ENCODE data around the gene DAB1.

DNA sequence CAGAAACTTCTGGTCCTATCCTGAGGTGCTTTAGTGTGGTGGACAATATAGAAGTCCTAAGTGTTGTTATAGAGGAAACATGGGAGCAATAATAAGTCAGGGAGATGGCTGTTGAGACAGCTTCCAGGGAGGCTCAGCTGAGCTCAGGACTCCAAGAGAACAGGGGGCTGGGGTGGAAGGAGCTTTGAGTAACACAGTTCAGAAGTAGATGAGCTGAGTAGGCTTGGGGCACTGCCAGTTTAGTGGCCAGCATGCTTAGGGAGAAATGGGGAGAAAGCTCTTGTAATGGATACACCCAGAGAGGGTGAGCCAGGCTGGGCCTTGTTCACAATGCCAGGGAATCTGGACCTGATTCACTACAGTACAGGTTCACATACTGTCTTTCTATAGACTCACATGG lies 201.6 kb downstream of the DAB1 start:
- TF ChIP-seq, protein P1, sequence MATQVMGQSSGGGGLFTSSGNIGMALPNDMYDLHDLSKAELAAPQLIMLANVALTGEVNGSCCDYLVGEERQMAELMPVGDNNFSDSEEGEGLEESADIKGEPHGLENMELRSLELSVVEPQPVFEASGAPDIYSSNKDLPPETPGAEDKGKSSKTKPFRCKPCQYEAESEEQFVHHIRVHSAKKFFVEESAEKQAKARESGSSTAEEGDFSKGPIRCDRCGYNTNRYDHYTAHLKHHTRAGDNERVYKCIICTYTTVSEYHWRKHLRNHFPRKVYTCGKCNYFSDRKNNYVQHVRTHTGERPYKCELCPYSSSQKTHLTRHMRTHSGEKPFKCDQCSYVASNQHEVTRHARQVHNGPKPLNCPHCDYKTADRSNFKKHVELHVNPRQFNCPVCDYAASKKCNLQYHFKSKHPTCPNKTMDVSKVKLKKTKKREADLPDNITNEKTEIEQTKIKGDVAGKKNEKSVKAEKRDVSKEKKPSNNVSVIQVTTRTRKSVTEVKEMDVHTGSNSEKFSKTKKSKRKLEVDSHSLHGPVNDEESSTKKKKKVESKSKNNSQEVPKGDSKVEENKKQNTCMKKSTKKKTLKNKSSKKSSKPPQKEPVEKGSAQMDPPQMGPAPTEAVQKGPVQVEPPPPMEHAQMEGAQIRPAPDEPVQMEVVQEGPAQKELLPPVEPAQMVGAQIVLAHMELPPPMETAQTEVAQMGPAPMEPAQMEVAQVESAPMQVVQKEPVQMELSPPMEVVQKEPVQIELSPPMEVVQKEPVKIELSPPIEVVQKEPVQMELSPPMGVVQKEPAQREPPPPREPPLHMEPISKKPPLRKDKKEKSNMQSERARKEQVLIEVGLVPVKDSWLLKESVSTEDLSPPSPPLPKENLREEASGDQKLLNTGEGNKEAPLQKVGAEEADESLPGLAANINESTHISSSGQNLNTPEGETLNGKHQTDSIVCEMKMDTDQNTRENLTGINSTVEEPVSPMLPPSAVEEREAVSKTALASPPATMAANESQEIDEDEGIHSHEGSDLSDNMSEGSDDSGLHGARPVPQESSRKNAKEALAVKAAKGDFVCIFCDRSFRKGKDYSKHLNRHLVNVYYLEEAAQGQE (IDR thresholded peaks at IDR 0.05; ENCODE audit: low read depth): no peak
- TF ChIP-seq POLR2A (IDR thresholded peaks at IDR 0.05; ENCODE audit: borderline replicate concordance, extremely low read depth, insufficient read depth, insufficient read length) (no peak), YY1 (IDR thresholded peaks at IDR 0.05; ENCODE audit: extremely low read depth, insufficient replicate concordance, low read depth, low read length) (no peak), POLR2AphosphoS5 (IDR thresholded peaks at IDR 0.05; ENCODE audit: low read depth, low read length) (no peak), ATF3 (IDR thresholded peaks at IDR 0.05) (no peak), CEBPB (IDR thresholded peaks at IDR 0.05; ENCODE audit: low read depth) (no peak), TCF7L2 (IDR thresholded peaks at IDR 0.05; ENCODE audit: borderline replicate concordance, extremely low read depth, insufficient read depth, insufficient read length) (no peak), ZFX (IDR thresholded peaks at IDR 0.05) (no peak), CBX3 (IDR thresholded peaks at IDR 0.05; ENCODE audit: low read depth) (no peak), JUND (IDR thresholded peaks at IDR 0.05) (no peak), RAD21 (IDR thresholded peaks at IDR 0.05; ENCODE audit: low read depth) (no peak)
- TF ChIP-seq, protein P2, sequence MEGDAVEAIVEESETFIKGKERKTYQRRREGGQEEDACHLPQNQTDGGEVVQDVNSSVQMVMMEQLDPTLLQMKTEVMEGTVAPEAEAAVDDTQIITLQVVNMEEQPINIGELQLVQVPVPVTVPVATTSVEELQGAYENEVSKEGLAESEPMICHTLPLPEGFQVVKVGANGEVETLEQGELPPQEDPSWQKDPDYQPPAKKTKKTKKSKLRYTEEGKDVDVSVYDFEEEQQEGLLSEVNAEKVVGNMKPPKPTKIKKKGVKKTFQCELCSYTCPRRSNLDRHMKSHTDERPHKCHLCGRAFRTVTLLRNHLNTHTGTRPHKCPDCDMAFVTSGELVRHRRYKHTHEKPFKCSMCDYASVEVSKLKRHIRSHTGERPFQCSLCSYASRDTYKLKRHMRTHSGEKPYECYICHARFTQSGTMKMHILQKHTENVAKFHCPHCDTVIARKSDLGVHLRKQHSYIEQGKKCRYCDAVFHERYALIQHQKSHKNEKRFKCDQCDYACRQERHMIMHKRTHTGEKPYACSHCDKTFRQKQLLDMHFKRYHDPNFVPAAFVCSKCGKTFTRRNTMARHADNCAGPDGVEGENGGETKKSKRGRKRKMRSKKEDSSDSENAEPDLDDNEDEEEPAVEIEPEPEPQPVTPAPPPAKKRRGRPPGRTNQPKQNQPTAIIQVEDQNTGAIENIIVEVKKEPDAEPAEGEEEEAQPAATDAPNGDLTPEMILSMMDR (IDR thresholded peaks at IDR 0.05 in 2 of 3, conservative IDR thresholded peaks at IDR 0.05 in 1 of 3; ENCODE audit: borderline replicate concordance in 1 of 3, insufficient read depth in 1 of 3, low read depth in 2 of 3, low read length in 2 of 3): no peak
- TF ChIP-seq, protein P3, sequence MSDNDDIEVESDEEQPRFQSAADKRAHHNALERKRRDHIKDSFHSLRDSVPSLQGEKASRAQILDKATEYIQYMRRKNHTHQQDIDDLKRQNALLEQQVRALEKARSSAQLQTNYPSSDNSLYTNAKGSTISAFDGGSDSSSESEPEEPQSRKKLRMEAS (IDR thresholded peaks at IDR 0.05): no peak

Measured in HCT116 (cell line).